Thymus (tissue), 11 donors: Measurements from ENCODE around the gene ABHD8. TPM values are rescaled to one million over a fixed set of nuclear protein-coding genes. Genes with fewer than 3 reads are reported as not detected.
A peak's percentile ranks its signal among the peaks of the same experiment; 100 is the strongest.

ENCODE experiments used
- DNase-seq, 9 donors: peaks; one replicate each; pipeline ENCODE4 v3.0.0-alpha.2; 2013; ENCODE audit warnings: low spot score in 9 of 9, low read depth in 6 of 9, missing footprints in 1 of 9
- H3K27ac ChIP-seq, 2 donors: one replicate each; pipeline ENCODE4 v1.5.1; 2013; ENCODE audit warnings: control low read depth in 1 of 2, low read depth in 1 of 2, low read length in 1 of 2, mild to moderate bottlenecking in 1 of 2, moderate library complexity in 1 of 2
- H3K27me3 ChIP-seq, 2 donors: one replicate each; pipeline ENCODE4 v1.5.1; 2013; ENCODE audit warnings: low read length in 1 of 2; ENCODE audit not compliant: control insufficient read depth in 2 of 2, insufficient read depth in 1 of 2
- H3K36me3 ChIP-seq, 2 donors: one replicate each; pipeline ENCODE4 v1.5.1; 2013; ENCODE audit warnings: low read length in 1 of 2, mild to moderate bottlenecking in 1 of 2, moderate library complexity in 1 of 2; ENCODE audit not compliant: control insufficient read depth in 2 of 2, insufficient read depth in 2 of 2
- H3K4me1 ChIP-seq, 2 donors: one replicate each; pipeline ENCODE4 v1.5.1; 2013; ENCODE audit warnings: low read length in 2 of 2; ENCODE audit not compliant: control insufficient read depth in 2 of 2, insufficient read depth in 2 of 2
- H3K4me3 ChIP-seq, 2 donors: one replicate each; pipeline ENCODE4 v1.5.1; 2013; ENCODE audit warnings: low read length in 2 of 2, control low read depth in 1 of 2, mild to moderate bottlenecking in 1 of 2
- H3K9me3 ChIP-seq, 2 donors: one replicate each; pipeline ENCODE4 v1.5.1; 2013; ENCODE audit warnings: low read length in 1 of 2, mild to moderate bottlenecking in 1 of 2; ENCODE audit not compliant: control insufficient read depth in 2 of 2, insufficient read depth in 1 of 2
- WGBS: extraction: QIAGEN DNeasy Blood & Tissue Kit; methylation state at CpG from one replicate; pipeline ENCODE4 v1.1.7; 2013; 5-methylcytosine and 5-hydroxymethylcytosine counted together
- polyA plus RNA-seq: library from polyadenylated mRNA; stranded (reverse); fragments of 200-250 nt; gene quantifications from one replicate; pipeline ENCODE4 v1.2.3, GENCODE V29; 2013
- total RNA-seq: library from RNA; stranded (reverse); fragments of 120-200 nt; gene quantifications from one replicate; pipeline ENCODE4 v1.2.4, GENCODE V29; 2013
- donor health status: healthy.

The ABHD8 gene
- total and polyA plus RNA-seq, 2 donors, result 9.7 to 10.3 TPM

DNA sequence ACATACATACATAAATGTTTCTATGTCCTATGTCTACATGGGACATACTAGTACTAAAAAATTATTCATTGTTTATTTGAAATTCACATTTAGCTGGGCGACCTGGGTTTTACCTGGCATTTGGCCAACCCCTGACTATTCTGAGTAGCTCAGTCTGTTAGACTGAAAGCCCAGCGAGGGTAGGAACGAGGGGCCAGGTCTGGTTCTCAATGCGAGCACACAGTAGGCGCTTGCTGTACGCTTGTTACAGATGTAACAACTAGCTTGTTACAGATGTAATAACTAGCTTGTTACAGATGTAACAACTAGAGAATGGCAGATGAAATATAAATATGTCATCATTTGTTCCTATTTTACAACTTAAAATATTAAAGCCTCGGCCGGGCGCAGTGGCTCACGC, 32.4 kb upstream of the ABHD8 start:
- no peak overlapping the region for H3K4me3 ChIP-seq

DNA sequence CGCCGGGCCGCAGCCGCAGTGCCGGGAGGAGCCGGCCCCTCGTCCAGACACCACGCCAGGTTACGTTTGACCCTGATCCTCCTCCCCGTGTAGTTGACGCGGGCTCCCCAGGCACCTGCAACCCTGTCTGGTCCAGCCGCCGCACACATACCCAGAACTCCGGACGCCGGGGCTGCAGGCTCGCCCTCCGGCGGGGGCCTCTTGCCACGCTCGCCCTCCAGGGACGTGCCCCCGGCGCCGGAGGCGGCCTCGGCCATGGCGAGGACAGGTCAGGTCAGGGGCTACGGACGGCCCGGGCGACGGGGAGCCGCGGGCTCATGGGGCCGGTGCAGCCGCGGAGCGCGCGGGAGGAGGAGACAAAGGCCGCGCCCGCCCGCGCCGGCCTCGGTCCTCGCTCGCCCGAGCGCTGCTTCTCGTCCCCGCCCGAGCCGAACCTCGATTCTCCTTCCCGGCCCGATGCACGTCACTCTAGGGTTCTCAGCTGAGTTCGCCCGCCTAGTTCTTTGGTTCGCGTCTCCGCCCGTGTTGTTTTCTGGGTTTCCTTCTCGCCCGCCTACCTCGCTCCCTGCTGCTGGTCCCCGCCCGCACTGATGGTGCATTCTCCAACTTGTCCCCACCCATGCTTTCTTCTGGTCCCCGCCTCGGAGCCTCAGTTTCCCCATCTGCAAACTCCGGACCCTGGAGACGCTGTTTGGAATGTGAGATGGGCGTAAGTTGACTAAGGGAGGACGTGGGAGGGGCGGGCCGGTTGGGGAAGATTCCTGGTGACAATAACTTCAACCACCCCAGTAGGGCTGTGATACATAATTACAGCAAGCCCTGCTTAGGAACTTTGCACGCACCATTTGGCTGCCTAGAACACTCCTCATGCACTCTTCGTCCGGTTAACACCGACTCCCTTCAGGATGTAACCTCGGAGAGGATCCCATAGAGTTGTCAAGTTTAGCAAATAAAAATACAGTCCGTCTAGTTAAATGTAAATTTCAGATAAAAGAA, 31.5 kb upstream of the ABHD8 start, which contains the start of gene ANO8:
TSS of gene ANO8 (minus strand) at position 442 of the 996 bp plus-strand sequence. CDS start at position 257, 185 bp downstream.
- 4% methylated on average over 86 of the region's 86 CpGs for WGBS
- Histone ChIP-seq H3K27me3 (peaks cover 0 to 16% of the 10 kb centered on the region in 2 donors), H3K9me3 (peaks cover 0 to 12% of the 10 kb centered on the region in 2 donors), H3K4me1 (peaks cover 8 to 51% of the 10 kb centered on the region in 2 donors), H3K36me3 (peaks cover 7 to 11% of the 10 kb centered on the region in 2 donors), H3K4me3 (peak within 1 kb of the TSS; percentile 61 to 86), H3K27ac (peak within 1 kb of the TSS in 1 of 2 donors; percentile 51)
- peak; percentile 93 to 99 (median 96) for DNase-seq

More for the DNA sequence above, 32.4 kb upstream of the ABHD8 start:
- H3K27me3 ChIP-seq, result peaks cover 0 to 8% of the 10 kb centered on the region in 2 donors
- no peak overlapping the region for H3K27ac ChIP-seq
- peaks cover 7 to 9% of the 10 kb centered on the region in 2 donors for H3K36me3 ChIP-seq
- 82% methylated on average over 10 of the region's 10 CpGs for whole genome bisulfite sequencing
- H3K4me1 ChIP-seq, result peaks cover 8 to 48% of the 10 kb centered on the region in 2 donors
- peaks cover 0 to 12% of the 10 kb centered on the region in 2 donors for H3K9me3 ChIP-seq
- no peak for DNase-seq

DNA sequence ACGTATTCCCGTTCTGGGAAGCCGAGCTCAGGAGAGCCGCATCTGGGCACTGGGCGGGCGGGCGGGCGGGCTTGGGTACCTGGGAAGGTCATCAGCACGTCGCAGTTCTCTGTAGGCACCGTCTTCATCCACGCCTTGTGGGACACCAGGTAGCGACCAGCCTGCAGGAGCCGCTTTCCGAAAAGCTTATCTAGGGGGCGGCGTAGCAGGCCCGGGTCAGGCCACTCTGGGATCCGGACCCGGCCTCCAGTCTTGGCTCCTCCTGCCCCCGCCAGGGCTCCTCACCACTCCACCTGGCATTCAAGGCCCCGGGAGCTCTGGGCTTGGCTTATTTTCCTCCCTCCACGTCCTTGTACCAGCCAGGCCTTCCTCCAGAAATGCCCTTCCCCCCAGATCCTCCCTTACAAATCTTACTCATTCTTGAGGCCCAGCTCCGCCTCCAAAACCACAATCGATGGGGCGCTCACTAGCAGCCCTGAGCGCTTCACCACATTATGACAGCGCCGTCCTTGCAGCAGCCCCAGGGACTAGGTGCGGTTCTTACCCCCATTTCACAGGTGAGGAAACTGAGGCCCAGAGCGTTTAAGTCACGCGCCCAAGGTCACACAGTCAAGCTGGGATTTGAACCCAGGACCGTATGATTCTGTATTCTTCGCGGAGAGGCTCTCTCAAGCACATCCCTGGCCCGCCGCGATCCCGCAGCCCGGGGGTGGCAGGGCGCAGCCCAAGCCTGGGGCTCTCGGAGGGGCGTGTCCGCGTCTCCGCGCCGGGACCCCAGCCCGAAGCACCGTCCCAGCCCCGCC, 30.6 kb upstream of the ABHD8 start:
- H3K27ac ChIP-seq, result peak overlapping the region in 1 of 2 donors; percentile 51

DNA sequence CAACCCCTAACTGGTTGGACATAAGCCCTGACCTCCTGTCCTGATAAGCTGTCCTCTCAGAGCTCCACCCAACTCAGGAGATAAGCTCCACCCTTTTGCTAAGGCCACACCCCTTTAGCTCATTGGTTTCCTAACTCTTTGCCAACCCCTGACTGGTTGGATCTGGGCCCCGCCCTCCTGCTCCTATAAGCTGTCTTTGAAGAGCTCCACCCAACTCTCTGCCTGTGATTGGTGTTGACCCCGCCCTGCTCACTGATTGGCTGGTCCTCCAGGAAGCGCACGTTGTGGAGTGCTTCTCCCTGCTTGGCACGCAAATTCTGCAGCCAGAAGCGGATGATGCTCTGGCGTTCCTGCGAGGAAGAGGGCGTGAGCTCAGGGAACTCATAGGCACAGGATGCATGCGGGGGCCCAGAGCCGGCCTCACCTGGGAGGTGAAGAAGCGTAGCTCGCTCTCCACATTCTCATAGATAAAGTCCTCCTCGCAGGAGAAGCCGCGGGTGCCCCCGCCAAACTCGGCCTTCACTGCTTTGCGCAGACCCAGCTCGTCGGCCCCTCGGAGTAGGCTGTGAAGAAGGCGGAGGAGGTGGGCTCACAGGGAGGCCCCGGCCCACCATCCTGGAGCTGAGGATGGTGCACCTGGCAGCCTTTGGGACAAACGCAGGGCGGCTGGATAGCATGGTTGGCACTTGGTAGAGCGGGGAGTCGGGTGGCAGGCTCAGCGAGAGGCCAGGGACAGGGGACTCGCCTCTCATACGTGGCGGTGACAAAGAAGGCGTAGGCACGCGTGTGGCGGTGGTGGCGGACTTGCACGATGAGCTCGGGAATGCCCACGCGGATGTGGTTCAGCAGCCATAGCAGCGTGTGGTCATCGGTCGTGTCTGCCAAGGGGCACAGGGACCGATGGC, 29.7 kb upstream of the ABHD8 start:
- DNase-seq, result peak in 1 of 9 donors; percentile 44
- Histone ChIP-seq H3K27ac (no peak overlapping the region), H3K9me3 (peaks cover 0 to 12% of the 10 kb centered on the region in 2 donors), H3K4me1 (peaks cover 19 to 55% of the 10 kb centered on the region in 2 donors), H3K27me3 (peaks cover 0 to 24% of the 10 kb centered on the region in 2 donors), H3K4me3 (no peak overlapping the region), H3K36me3 (peaks cover 0 to 11% of the 10 kb centered on the region in 2 donors)
- 98% methylated on average over 45 of the region's 45 CpGs for WGBS

More for the DNA sequence above, 30.6 kb upstream of the ABHD8 start:
- Histone ChIP-seq H3K9me3 (peaks cover 0 to 12% of the 10 kb centered on the region in 2 donors), H3K4me3 (peak overlapping the region; percentile 61 to 86), H3K4me1 (peaks cover 17 to 58% of the 10 kb centered on the region in 2 donors), H3K36me3 (peaks cover 1 to 11% of the 10 kb centered on the region in 2 donors), H3K27me3 (peaks cover 0 to 24% of the 10 kb centered on the region in 2 donors)
- WGBS, result 40% methylated on average over 52 of the region's 52 CpGs
- DNase-seq, result peak in 4 of 9 donors; percentile 54 to 86 (median 65)

GRCh38 chr19:17332360-17332676, 29.1 kb upstream of the ABHD8 start:
- no peak overlapping the region for H3K4me3 ChIP-seq
- WGBS, result 98% methylated on average over 8 of the region's 8 CpGs
- no peak overlapping the region for H3K27ac ChIP-seq
- peaks cover 0 to 15% of the 10 kb centered on the region in 2 donors for H3K36me3 ChIP-seq
- H3K9me3 ChIP-seq, result peaks cover 0 to 12% of the 10 kb centered on the region in 2 donors
- peaks cover 19 to 56% of the 10 kb centered on the region in 2 donors for H3K4me1 ChIP-seq
- H3K27me3 ChIP-seq, result peaks cover 0 to 24% of the 10 kb centered on the region in 2 donors
- DNase-seq, result no peak

GRCh38 chr19:17331045-17331558, 27.9 kb upstream of the ABHD8 start:
- Histone ChIP-seq H3K4me3 (no peak overlapping the region), H3K27me3 (peaks cover 0 to 24% of the 10 kb centered on the region in 2 donors), H3K4me1 (peaks cover 19 to 49% of the 10 kb centered on the region in 2 donors), H3K27ac (no peak overlapping the region), H3K9me3 (peaks cover 0 to 12% of the 10 kb centered on the region in 2 donors), H3K36me3 (peaks cover 2 to 20% of the 10 kb centered on the region in 2 donors)
- no peak for DNase-seq
- WGBS, result 93% methylated on average over 13 of the region's 13 CpGs

- Histone ChIP-seq H3K9me3 (peaks cover 0 to 12% of the 10 kb centered on the region in 2 donors), H3K36me3 (peaks cover 3 to 20% of the 10 kb centered on the region in 2 donors), H3K4me3 (no peak overlapping the region), H3K27ac (no peak overlapping the region), H3K4me1 (peaks cover 19 to 44% of the 10 kb centered on the region in 2 donors), H3K27me3 (peaks cover 0 to 24% of the 10 kb centered on the region in 2 donors)
- WGBS, result 95% methylated on average over 24 of the region's 24 CpGs
- DNase-seq, result no peak
These were observed 27.2 kb upstream of the ABHD8 start for GRCh38 chr19:17330262-17331044.
